KMS-11 (cell line): ENCODE data around the gene PHF24.
"Not testable (repeated sequence)": the region's sequence is repeated elsewhere in the genome, so short reads cannot be mapped to it uniquely, and the experiment has no call there.

Experiments used
- H2AFZ ChIP-seq: fragments of 200-600 bp; sonication (generic); 2 replicates; pipeline ENCODE4 v1.6.1; 2016; ENCODE audit warnings: antibody characterized with exemption, mixed run types, low read depth
- H3K27ac ChIP-seq: fragments of 200-600 bp; sonication (generic); 2 replicates; pipeline ENCODE4 v1.6.1; 2016; ENCODE audit warnings: mild to moderate bottlenecking, mixed run types
- H3K27me3 ChIP-seq: fragments of 200-600 bp; sonication (generic); 2 replicates; pipeline ENCODE4 v1.6.1; 2017; ENCODE audit warnings: mild to moderate bottlenecking, low read depth, mixed run types, moderate library complexity; ENCODE audit not compliant: insufficient read depth
- H3K36me3 ChIP-seq: fragments of 200-600 bp; sonication (generic); 2 replicates; pipeline ENCODE4 v1.6.1; 2017; ENCODE audit warnings: mild to moderate bottlenecking, mixed run types; ENCODE audit not compliant: insufficient read depth
- H3K4me1 ChIP-seq: fragments of 200-600 bp; sonication (generic); 2 replicates; pipeline ENCODE4 v1.6.1; 2016; ENCODE audit warnings: mild to moderate bottlenecking, low read depth, mixed run types; ENCODE audit not compliant: poor library complexity, severe bottlenecking
- H3K4me2 ChIP-seq: fragments of 200-600 bp; sonication (generic); 2 replicates; pipeline ENCODE4 v1.7.0; 2016; ENCODE audit warnings: mild to moderate bottlenecking, mixed run types
- H3K4me3 ChIP-seq: fragments of 200-600 bp; sonication (generic); IDR thresholded peaks from 2 replicates; pipeline ENCODE4 v1.6.1; 2017; ENCODE audit warnings: low read depth, low read length, mixed read lengths; ENCODE audit not compliant: insufficient read depth
- H3K79me2 ChIP-seq: fragments of 200-600 bp; sonication (generic); 2 replicates; pipeline ENCODE4 v1.6.1; 2016; ENCODE audit warnings: low read depth, mixed run types; ENCODE audit not compliant: insufficient read depth
- H3K9ac ChIP-seq: fragments of 200-600 bp; sonication (generic); 2 replicates; pipeline ENCODE4 v1.6.1; 2016; ENCODE audit warnings: mild to moderate bottlenecking, mixed run types
- H4K20me1 ChIP-seq: fragments of 200-600 bp; sonication (generic); 2 replicates; pipeline ENCODE4 v1.6.1; 2016; ENCODE audit warnings: mild to moderate bottlenecking, mixed run types; ENCODE audit not compliant: insufficient read depth
- TF ChIP-seq, protein P1 (sequence below): fragments of 200-600 bp; sonication (generic); conservative IDR thresholded peaks from 2 replicates; pipeline ENCODE4 v1.6.1; 2017; ENCODE audit warnings: low read depth, mild to moderate bottlenecking, antibody characterized with exemption, low read length, moderate library complexity, mixed read lengths

PHF24 gene

GRCh38 chr9:35001285-35001677 lies 43.2 kb downstream of the PHF24 start:
- Histone ChIP-seq H3K36me3 (no peaks in the 10 kb centered on the region), H2AFZ (no peak overlapping the region), H3K9ac (no peak overlapping the region), H4K20me1 (no peaks in the 10 kb centered on the region), H3K4me3 (no peak overlapping the region), H3K27me3 (no peaks in the 10 kb centered on the region), H3K4me2 (no peak overlapping the region), H3K4me1 (no peaks in the 10 kb centered on the region), H3K27ac (no peak overlapping the region), H3K79me2 (no peaks in the 10 kb centered on the region)
- TF ChIP-seq, protein P1, sequence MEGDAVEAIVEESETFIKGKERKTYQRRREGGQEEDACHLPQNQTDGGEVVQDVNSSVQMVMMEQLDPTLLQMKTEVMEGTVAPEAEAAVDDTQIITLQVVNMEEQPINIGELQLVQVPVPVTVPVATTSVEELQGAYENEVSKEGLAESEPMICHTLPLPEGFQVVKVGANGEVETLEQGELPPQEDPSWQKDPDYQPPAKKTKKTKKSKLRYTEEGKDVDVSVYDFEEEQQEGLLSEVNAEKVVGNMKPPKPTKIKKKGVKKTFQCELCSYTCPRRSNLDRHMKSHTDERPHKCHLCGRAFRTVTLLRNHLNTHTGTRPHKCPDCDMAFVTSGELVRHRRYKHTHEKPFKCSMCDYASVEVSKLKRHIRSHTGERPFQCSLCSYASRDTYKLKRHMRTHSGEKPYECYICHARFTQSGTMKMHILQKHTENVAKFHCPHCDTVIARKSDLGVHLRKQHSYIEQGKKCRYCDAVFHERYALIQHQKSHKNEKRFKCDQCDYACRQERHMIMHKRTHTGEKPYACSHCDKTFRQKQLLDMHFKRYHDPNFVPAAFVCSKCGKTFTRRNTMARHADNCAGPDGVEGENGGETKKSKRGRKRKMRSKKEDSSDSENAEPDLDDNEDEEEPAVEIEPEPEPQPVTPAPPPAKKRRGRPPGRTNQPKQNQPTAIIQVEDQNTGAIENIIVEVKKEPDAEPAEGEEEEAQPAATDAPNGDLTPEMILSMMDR: no peak

DNA sequence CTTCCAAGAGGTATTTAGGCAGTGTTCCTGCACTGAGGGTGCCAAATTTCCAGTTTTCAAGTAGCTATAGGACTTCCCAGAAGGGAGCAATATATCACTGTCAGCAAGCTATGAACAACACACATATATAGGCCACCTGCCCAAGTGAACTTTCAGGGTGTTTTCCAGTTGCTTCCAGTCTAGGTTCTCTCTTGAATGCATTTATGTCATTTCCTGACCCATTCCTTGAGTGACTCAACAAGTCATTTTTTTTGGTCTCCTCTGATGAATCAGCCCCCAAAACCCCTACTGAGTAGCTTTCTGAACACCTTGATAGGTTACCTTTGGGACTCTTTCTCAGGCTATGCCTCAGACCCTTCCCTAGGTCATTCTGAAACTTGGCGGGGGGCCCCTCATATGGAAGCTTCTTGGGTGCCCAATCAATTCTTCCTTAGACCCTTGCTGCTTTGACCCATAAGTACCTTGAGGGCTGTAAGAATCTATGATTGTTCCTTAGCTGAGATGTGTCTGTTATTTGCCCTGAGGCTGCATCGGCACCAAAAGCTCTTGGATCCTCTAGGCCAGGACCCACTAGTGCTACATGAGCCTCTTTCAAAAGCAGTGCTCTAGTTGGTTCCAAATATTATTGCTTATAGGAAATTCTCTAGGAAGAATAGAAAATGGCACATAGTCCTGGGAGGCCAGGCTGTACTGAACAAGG lies 43.9 kb downstream of the PHF24 start:
- Histone ChIP-seq H3K79me2 (no peaks in the 10 kb centered on the region), H4K20me1 (no peaks in the 10 kb centered on the region), H3K4me1 (no peaks in the 10 kb centered on the region), H3K9ac (no peak overlapping the region), H3K27me3 (no peaks in the 10 kb centered on the region), H3K36me3 (no peaks in the 10 kb centered on the region), H3K27ac (no peak overlapping the region), H3K4me2 (no peak overlapping the region), H2AFZ (no peak overlapping the region), H3K4me3 (no peak overlapping the region)
- TF ChIP-seq, protein P1: no peak

GRCh38 chr9:35002623-35003022 lies 44.5 kb downstream of the PHF24 start:
- H3K4me2 ChIP-seq: no peak overlapping the region
- TF ChIP-seq, protein P1: no peak
- H3K27ac ChIP-seq: no peak overlapping the region
- H3K4me3 ChIP-seq: no peak overlapping the region
- no peaks in the 10 kb centered on the region for H3K4me1 ChIP-seq
- H4K20me1 ChIP-seq: no peaks in the 10 kb centered on the region
- no peak overlapping the region for H2AFZ ChIP-seq
- no peaks in the 10 kb centered on the region for H3K36me3 ChIP-seq
- H3K27me3 ChIP-seq: no peaks in the 10 kb centered on the region
- H3K9ac ChIP-seq: no peak overlapping the region
- no peaks in the 10 kb centered on the region for H3K79me2 ChIP-seq

- not testable (repeated sequence) for H3K79me2 ChIP-seq, H4K20me1 ChIP-seq, H2AFZ ChIP-seq, H3K4me3 ChIP-seq, H3K27me3 ChIP-seq, H3K36me3 ChIP-seq, H3K4me1 ChIP-seq, H3K4me2 ChIP-seq, H3K9ac ChIP-seq, H3K27ac ChIP-seq
Measured at GRCh38 chr9:35004299-35004698, 46.2 kb downstream of the PHF24 start.

DNA sequence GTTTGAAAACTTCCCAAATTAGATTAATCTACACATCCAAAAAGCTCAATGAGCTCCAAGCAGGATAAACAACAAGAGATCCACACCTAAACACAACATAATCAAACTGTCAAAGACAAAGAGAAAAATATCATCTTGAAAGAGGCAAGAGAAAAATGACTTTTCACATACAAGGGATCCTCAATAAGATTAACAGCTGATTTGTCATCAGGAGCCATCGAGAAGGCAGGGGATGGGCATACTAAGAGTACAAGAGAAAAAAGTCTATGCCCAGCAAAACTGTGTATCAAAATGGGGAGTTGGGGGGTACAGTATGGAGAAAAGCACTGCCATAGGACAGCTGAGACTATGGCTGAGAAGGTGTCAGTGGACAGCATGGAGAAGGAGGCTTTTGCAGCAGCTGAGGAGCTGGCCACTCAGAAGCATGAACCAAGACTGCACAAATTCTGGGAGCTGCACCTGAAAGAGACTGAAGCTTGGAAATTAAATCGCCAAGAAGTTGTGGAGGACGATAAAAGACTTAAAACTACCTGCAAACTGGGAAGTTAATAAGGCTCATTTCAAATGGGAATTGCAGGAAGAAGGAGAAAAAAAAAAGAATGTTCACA lies 52.4 kb downstream of the PHF24 start:
- Histone ChIP-seq H3K4me3 (no peak overlapping the region), H3K9ac (no peak overlapping the region), H3K4me1 (no peaks in the 10 kb centered on the region), H3K27me3 (no peaks in the 10 kb centered on the region), H3K27ac (no peak overlapping the region), H2AFZ (no peak overlapping the region), H3K79me2 (no peaks in the 10 kb centered on the region), H4K20me1 (no peaks in the 10 kb centered on the region), H3K36me3 (no peaks in the 10 kb centered on the region), H3K4me2 (no peak overlapping the region)
- TF ChIP-seq, protein P1: no peak
